SU-DHL-6 (cell line): ENCODE data around the gene RNF152.

Experiments
- H2AFZ ChIP-seq: fragments of 200-600 bp; sonication (generic); 2 replicates; pipeline ENCODE4 v1.6.1; 2014; ENCODE audit warnings: low read depth, mild to moderate bottlenecking, moderate library complexity, mixed read lengths, antibody characterized with exemption, low read length; ENCODE audit not compliant: severe bottlenecking
- H3F3A ChIP-seq: fragments of 200-600 bp; shearing (Covaris generic); 2 replicates; pipeline ENCODE4 v1.6.0; 2016; ENCODE audit warnings: antibody characterized with exemption, mild to moderate bottlenecking; ENCODE audit not compliant: insufficient read depth
- H3K27ac ChIP-seq: fragments of 200-600 bp; sonication (generic); 2 replicates; pipeline ENCODE4 v1.5.1; 2016; ENCODE audit warnings: low read depth, mild to moderate bottlenecking, low read length, moderate library complexity, mixed read lengths
- H3K27me3 ChIP-seq: fragments of 200-600 bp; sonication (generic), shearing (Covaris generic); 2 replicates; pipeline ENCODE4 v1.6.0; 2014; ENCODE audit warnings: mild to moderate bottlenecking, low read length
- H3K36me3 ChIP-seq: fragments of 200-600 bp; sonication (generic); 2 replicates; pipeline ENCODE4 v1.6.1; 2014; ENCODE audit warnings: mild to moderate bottlenecking, low read length, mixed read lengths
- H3K4me2 ChIP-seq: fragments of 300-600, 200-600 bp; shearing (Covaris generic), sonication (generic); 2 replicates; pipeline ENCODE4 v1.6.0; 2014; ENCODE audit warnings: low read length, low read depth, mild to moderate bottlenecking; ENCODE audit not compliant: poor library complexity, severe bottlenecking
- H3K4me3 ChIP-seq: fragments of 200-600 bp; sonication (generic); 2 replicates; pipeline ENCODE4 v1.5.1; 2014; ENCODE audit warnings: antibody characterized with exemption, low read length, mild to moderate bottlenecking, mixed read lengths; ENCODE audit not compliant: insufficient read depth, poor library complexity, severe bottlenecking
- H3K79me2 ChIP-seq: fragments of 200-600 bp; sonication (generic); 2 replicates; pipeline ENCODE4 v1.6.1; 2014; ENCODE audit warnings: mild to moderate bottlenecking, low read length, moderate library complexity; ENCODE audit not compliant: insufficient read depth
- H3K9ac ChIP-seq: fragments of 200-600 bp; sonication (generic); 2 replicates; pipeline ENCODE4 v1.7.0; 2014; ENCODE audit warnings: mild to moderate bottlenecking, low read length
- H3K9me2 ChIP-seq: fragments of 200-600 bp; sonication (generic); replicated peaks from 2 replicates; pipeline ENCODE4 v1.6.1; 2014; ENCODE audit warnings: low read length; ENCODE audit not compliant: insufficient read depth
- H3K9me3 ChIP-seq: fragments of 200-600 bp; sonication (generic); 2 replicates; pipeline ENCODE4 v1.6.1; 2014; ENCODE audit warnings: low read length, mixed read lengths; ENCODE audit not compliant: insufficient read depth
- H4K20me1 ChIP-seq: fragments of 200-600 bp; sonication (generic); 2 replicates; pipeline ENCODE4 v1.6.1; 2014; ENCODE audit warnings: low read depth, mild to moderate bottlenecking, antibody characterized with exemption, low read length, moderate library complexity, mixed read lengths
- EZH2phosphoT487 ChIP-seq: fragments of 200-600 bp; sonication (generic), shearing (Covaris generic); conservative IDR thresholded peaks from 2 replicates; pipeline ENCODE4 v1.6.1; 2018; ENCODE audit warnings: mild to moderate bottlenecking, antibody characterized with exemption, low read length, moderate library complexity, mixed read lengths
- TF ChIP-seq, protein P1 (sequence below): fragments of 200-600 bp; sonication (generic); IDR thresholded peaks from one replicate; pipeline ENCODE4 v1.5.1; 2017; ENCODE audit warnings: antibody characterized with exemption, mild to moderate bottlenecking, low read length, moderate library complexity; ENCODE audit not compliant: insufficient read depth, poor library complexity, severe bottlenecking

RNF152 gene

DNA sequence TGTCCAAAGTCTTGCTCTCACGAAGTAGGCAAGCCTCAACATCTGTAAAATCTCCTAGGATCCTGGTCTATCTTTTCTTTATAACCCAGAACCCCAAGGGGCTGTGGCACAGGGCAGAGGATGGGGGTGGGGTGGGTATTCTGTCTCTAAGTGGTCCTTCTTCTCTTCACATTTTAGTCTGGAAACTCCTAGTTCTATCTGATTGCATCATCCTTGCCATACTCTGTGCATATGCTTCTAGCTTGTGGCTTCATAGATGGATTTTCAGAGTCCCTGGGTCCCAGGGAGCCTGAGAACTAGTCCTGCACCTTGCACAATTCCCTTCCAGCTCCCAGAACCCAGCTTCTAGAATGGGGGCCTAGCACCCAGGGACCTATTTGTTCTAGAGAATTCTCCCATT, 52.5 kb downstream of the RNF152 start:
- Histone ChIP-seq H3K9me2 (no peaks in the 10 kb centered on the region), H3K79me2 (no peaks in the 10 kb centered on the region), H3F3A (no peaks in the 10 kb centered on the region), H3K4me3 (no peak overlapping the region), H4K20me1 (no peaks in the 10 kb centered on the region), H3K27ac (no peak overlapping the region), H3K9me3 (no peaks in the 10 kb centered on the region), H3K36me3 (no peaks in the 10 kb centered on the region), H2AFZ (no peak overlapping the region), H3K4me2 (no peak overlapping the region), H3K9ac (no peak overlapping the region), H3K27me3 (no peaks in the 10 kb centered on the region)
- TF ChIP-seq EZH2phosphoT487 = no peak
- TF ChIP-seq, protein P1, sequence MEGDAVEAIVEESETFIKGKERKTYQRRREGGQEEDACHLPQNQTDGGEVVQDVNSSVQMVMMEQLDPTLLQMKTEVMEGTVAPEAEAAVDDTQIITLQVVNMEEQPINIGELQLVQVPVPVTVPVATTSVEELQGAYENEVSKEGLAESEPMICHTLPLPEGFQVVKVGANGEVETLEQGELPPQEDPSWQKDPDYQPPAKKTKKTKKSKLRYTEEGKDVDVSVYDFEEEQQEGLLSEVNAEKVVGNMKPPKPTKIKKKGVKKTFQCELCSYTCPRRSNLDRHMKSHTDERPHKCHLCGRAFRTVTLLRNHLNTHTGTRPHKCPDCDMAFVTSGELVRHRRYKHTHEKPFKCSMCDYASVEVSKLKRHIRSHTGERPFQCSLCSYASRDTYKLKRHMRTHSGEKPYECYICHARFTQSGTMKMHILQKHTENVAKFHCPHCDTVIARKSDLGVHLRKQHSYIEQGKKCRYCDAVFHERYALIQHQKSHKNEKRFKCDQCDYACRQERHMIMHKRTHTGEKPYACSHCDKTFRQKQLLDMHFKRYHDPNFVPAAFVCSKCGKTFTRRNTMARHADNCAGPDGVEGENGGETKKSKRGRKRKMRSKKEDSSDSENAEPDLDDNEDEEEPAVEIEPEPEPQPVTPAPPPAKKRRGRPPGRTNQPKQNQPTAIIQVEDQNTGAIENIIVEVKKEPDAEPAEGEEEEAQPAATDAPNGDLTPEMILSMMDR = no peak

DNA sequence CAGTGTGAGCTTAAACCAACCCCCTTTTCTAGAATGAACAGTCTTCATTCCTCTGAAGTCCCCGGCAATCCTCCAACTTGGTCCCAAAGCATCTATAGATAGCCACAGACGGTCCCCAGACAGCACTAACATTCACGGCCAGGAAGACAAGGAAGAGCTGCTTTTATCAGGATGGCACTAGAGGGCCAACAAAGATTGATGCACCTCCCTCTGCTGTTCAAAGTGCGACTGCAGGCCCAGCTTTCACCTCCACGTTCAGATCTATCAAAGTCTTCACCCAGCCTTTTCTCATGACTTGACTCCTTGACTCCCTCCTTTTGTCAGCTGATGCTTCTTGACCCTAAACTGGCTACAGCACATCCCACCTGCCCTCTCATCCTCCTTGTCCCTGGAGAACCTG, 54.3 kb downstream of the RNF152 start:
- Histone ChIP-seq H3K27me3 (no peaks in the 10 kb centered on the region), H3K4me3 (no peak overlapping the region), H3K9ac (no peak overlapping the region), H3K9me3 (no peaks in the 10 kb centered on the region), H3K79me2 (no peaks in the 10 kb centered on the region), H2AFZ (no peak overlapping the region), H4K20me1 (no peaks in the 10 kb centered on the region), H3K36me3 (no peaks in the 10 kb centered on the region), H3F3A (no peaks in the 10 kb centered on the region), H3K27ac (no peak overlapping the region), H3K4me2 (no peak overlapping the region), H3K9me2 (no peaks in the 10 kb centered on the region)
- no peak for TF ChIP-seq EZH2phosphoT487
- TF ChIP-seq, protein P1 = no peak

DNA sequence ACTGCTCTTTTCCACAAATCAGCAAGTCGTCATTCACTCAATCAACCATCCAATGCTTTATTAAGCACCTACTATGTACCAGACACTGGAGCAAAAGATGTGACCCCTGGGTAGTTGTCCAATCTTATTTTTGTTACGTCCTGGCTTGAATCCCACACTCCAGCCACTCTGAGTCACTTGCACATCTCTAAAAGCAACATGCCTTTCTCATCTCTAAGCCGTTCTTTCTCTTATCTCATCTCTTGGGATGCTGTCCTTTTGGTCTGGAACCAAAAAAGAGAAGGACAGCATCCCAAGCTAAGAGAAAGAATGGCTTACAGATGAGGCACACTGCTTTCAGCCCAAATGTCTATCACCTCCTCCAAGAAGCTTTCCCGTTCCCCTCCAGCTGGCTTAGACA, 58.8 kb downstream of the RNF152 start:
- no peaks in the 10 kb centered on the region for H3K79me2 ChIP-seq
- H3K4me2 ChIP-seq = no peak overlapping the region
- H4K20me1 ChIP-seq = no peaks in the 10 kb centered on the region
- H3K36me3 ChIP-seq = no peaks in the 10 kb centered on the region
- no peaks in the 10 kb centered on the region for H3K9me3 ChIP-seq
- no peaks in the 10 kb centered on the region for H3F3A ChIP-seq
- no peaks in the 10 kb centered on the region for H3K9me2 ChIP-seq
- H3K27me3 ChIP-seq = no peaks in the 10 kb centered on the region
- no peak overlapping the region for H3K27ac ChIP-seq
- H3K9ac ChIP-seq = no peak overlapping the region
- no peak overlapping the region for H2AFZ ChIP-seq
- TF ChIP-seq, protein P1 = no peak
- TF ChIP-seq EZH2phosphoT487 = no peak
- no peak overlapping the region for H3K4me3 ChIP-seq
